ENCODE measurements around the gene ZNF217. TPM values are rescaled to one million over a fixed set of nuclear protein-coding genes. Genes with fewer than 3 reads are reported as not detected.
"Not testable (repeated sequence)": the region's sequence is repeated elsewhere in the genome, so short reads cannot be mapped to it uniquely, and the experiment has no call there.

ZNF217 gene
- total and polyA plus RNA-seq, 7 donors: 1.7 to 8.1 (median 4.3) TPM

DNA sequence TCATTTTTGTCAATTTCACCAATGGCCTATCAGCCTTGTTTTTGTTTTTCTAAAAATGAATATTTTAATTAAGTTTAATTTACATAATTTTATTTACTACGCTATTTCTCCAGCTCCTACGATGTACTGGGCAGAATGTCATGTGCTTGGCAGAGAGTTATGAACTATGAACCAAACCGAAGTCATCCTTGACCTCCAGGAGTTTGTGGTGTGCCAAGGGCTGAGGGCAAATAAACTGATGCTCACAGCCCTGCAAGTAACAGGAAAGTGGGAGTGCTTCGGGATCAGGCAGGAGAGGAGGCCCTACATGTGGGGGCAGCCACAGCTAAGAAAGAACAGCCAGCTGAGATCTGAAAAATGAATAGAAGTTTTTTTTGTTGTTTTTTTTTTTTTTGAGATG, 38.6 kb downstream of the ZNF217 start:
- WGBS, 3 donors: 66 to 83% (median 68%) methylated on average over 4 of the region's 4 CpGs

DNA sequence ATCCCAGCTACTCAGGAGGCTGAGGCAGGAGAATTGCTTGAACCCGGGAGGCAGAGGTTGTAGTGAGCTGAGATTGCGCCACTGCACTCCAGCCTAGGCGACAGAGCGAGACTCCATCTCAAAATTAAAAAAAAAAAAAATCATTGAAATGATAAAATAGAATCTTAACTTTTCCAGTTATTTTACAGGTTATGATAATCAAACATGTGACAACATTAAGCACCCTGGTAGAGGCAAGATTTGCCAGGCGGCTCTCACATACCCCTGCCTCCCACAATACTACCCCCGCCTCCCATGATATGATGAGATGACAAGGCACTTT, 41.1 kb downstream of the ZNF217 start:
- H3K9me3 ChIP-seq; H3K4me3 ChIP-seq; ATAC-seq; DNase-seq; H3K27ac ChIP-seq; H3K4me1 ChIP-seq; H3K36me3 ChIP-seq (ENCODE audit: insufficient read depth in 1 of 2, low read depth in 1 of 2); H3K27me3 ChIP-seq (ENCODE audit: insufficient read depth in 3 of 3, low read length in 2 of 3): not testable (repeated sequence)
- WGBS, 3 donors: 97 to 99% (median 98%) methylated on average over 6 of the region's 6 CpGs
- intact Hi-C loops (cut with DNase I): loop anchor here in 1 of 2 donors (5.0 kb wide), 1 partner anchor 1240 kb away; no protein-coding TSS in a partner anchor

More for the DNA sequence above, 38.6 kb downstream of the ZNF217 start:
- Histone ChIP-seq H3K4me3 (no peak overlapping the region), H3K9me3 (no peaks in the 10 kb centered on the region), H3K27me3 (ENCODE audit: insufficient read depth in 3 of 3, low read length in 2 of 3) (no peaks in the 10 kb centered on the region), H3K4me1 (no peaks in the 10 kb centered on the region), H3K27ac (no peak overlapping the region), H3K36me3 (ENCODE audit: insufficient read depth in 1 of 2, low read depth in 1 of 2) (no peaks in the 10 kb centered on the region)
- DNase-seq (no peak), ATAC-seq (no peak)
- intact Hi-C loops (cut with DNase I): no loop called here
- TF ChIP-seq, protein P1, sequence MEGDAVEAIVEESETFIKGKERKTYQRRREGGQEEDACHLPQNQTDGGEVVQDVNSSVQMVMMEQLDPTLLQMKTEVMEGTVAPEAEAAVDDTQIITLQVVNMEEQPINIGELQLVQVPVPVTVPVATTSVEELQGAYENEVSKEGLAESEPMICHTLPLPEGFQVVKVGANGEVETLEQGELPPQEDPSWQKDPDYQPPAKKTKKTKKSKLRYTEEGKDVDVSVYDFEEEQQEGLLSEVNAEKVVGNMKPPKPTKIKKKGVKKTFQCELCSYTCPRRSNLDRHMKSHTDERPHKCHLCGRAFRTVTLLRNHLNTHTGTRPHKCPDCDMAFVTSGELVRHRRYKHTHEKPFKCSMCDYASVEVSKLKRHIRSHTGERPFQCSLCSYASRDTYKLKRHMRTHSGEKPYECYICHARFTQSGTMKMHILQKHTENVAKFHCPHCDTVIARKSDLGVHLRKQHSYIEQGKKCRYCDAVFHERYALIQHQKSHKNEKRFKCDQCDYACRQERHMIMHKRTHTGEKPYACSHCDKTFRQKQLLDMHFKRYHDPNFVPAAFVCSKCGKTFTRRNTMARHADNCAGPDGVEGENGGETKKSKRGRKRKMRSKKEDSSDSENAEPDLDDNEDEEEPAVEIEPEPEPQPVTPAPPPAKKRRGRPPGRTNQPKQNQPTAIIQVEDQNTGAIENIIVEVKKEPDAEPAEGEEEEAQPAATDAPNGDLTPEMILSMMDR (IDR thresholded peaks at IDR 0.05): no peak

DNA sequence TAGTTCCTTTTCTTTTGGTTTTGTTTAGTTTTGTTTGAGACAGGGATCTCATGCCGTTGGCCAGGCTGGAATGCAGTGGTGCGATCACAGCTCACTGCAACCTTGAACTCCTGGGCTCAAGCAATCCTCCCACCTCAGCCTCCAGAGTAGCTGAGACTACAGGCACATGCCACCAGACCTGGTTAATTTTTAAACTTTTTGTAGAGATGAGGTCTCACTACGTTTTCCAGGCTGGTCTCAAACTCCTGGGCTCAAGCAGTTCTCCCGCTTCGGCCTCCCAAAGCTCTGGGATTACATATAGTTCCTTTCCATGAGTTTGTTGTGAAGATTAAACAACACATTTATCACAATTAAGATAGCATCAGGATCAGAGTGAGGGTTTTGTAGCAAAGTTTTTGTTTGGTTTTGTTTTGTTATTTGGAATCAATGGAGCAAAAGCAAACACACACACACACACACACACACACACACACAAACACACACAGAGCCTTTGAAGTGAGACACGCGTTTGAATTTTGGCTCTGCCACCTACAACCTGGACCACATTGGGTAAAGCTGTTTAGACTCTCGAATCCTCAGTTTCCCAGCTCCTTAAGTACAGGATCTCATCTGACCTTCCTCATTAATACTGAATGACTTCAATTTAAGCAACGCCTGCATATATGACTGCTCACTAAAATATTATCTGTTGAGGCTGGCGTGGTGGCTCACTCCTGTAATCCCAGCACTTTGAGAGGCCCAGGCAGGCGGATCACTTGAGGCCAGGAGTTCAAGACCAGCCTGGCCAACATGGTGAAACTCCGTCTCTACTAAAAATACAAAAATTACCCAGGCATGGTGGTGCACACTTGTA, 41.7 kb downstream of the ZNF217 start:
- 85 to 87% (median 87%) methylated on average over 12 of the region's 12 CpGs for WGBS, 3 donors
- intact Hi-C loops (cut with DNase I): loop anchor here in 1 of 2 donors (5.0 kb wide), 1 partner anchor 1240 kb away; no protein-coding TSS in a partner anchor
- H3K36me3 ChIP-seq (ENCODE audit: insufficient read depth in 1 of 2, low read depth in 1 of 2); ATAC-seq; H3K27me3 ChIP-seq (ENCODE audit: insufficient read depth in 3 of 3, low read length in 2 of 3); H3K4me3 ChIP-seq; H3K4me1 ChIP-seq; H3K27ac ChIP-seq; DNase-seq; H3K9me3 ChIP-seq: not testable (repeated sequence)

DNA sequence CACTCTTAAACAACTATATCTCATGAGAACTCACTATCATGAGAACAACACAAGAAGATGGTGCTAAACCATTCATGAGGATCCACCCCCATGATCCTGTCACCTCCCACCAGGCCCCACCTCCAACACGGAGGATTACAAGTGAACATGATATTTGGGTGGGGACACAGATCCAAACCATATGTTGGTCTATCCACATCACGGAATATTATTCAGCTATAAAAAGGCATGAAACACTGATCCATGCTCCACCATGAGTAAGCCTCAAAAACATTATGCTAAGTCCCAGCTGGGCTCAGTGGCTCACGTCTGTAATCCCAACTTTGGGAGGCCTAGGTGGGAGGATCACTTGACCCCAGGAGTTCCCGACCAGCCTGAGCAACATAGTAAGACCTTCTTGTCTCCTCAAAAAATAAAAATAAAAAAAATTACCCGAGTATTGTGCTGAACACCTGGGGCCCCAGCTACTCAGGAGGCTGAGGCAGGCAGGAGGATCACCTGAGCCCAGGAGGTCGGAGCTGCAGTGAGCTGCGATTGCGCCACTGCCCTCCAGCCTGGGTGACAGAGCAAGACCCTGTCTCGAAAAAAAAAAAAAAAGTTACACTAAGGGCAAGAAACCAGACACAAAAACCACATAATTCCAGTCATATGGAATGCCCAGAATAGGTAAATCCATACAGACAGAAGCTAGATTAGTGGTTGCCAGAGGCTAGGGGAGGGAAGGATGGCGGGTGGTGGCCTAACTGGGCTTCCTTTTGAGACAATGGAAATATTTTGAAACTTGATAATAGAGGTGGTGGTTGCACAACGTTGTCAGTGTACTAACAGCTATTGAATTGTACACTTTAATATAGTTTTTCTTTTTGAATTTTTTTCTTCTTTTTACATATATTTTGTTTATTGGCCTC, 43.1 kb downstream of the ZNF217 start:
- H3K36me3 ChIP-seq (ENCODE audit: insufficient read depth in 1 of 2, low read depth in 1 of 2): no peaks in the 10 kb centered on the region
- H3K27me3 ChIP-seq (ENCODE audit: insufficient read depth in 3 of 3, low read length in 2 of 3): no peaks in the 10 kb centered on the region
- DNase-seq (no peak), ATAC-seq (no peak)
- H3K4me1 ChIP-seq: no peaks in the 10 kb centered on the region
- WGBS, 3 donors: 79 to 82% (median 80%) methylated on average over 11 of the region's 11 CpGs
- intact Hi-C loops (cut with DNase I): loop anchor here in 1 of 2 donors (5.0 kb wide), 1 partner anchor 1238 kb away; no protein-coding TSS in a partner anchor
- no peak overlapping the region for H3K4me3 ChIP-seq
- TF ChIP-seq, protein P1 (IDR thresholded peaks at IDR 0.05): no peak
- no peak overlapping the region for H3K27ac ChIP-seq
- H3K9me3 ChIP-seq: no peaks in the 10 kb centered on the region

DNA sequence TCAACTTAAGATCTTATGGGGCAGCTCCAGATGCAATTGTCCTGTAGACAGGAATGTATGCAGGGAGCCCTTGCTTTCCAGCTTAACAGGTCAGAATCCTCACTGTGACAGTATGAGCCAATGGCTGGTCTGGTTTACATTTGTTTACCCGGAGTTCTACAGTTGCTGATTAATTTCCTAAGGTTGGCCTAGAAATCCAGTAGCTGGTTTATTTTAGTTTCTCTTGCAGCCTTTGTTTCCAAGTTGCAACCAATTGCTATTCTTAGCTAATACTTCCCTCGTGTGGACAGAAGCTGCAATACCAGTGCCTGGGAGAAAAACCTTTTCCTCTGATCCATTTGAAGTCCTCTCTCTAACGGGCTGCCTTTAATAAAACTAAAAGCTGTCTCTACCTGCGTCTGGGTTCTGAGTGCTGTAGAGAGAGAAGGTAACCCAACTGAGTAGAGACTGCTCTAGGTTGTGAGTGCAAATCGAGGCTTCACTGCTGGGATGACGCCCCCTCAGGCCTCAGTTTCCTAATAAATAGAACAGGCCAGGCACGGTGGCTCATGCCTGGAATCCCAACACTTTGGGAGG, 45.9 kb downstream of the ZNF217 start:
- intact Hi-C loops (cut with DNase I): no loop called here
- WGBS, 3 donors: 31 to 34% (median 33%) methylated on average over 7 of the region's 7 CpGs
- Histone ChIP-seq H3K36me3 (ENCODE audit: insufficient read depth in 1 of 2, low read depth in 1 of 2) (no peaks in the 10 kb centered on the region), H3K27me3 (ENCODE audit: insufficient read depth in 3 of 3, low read length in 2 of 3) (no peaks in the 10 kb centered on the region), H3K4me1 (no peaks in the 10 kb centered on the region), H3K4me3 (no peak overlapping the region), H3K9me3 (peaks cover 2% of the 10 kb centered on the region), H3K27ac (no peak overlapping the region)
- ATAC-seq: peak in 3 of 4 donors; percentile 37 to 65 (median 40)
- no peak for DNase-seq
- TF ChIP-seq, protein P1 (IDR thresholded peaks at IDR 0.05): peak; percentile 67

Data from psoas muscle (tissue), 8 donors.